ENCODE results near the gene EHMT1. TPM values are rescaled to one million over a fixed set of nuclear protein-coding genes. Genes with fewer than 3 reads are reported as not detected.

The EHMT1 gene
- total and polyA plus RNA-seq, 2 of the 13 experiments (the other 11 are each of a cell fraction or from before 2014, with no cell fraction given): 23.0 to 27.1 TPM

DNA sequence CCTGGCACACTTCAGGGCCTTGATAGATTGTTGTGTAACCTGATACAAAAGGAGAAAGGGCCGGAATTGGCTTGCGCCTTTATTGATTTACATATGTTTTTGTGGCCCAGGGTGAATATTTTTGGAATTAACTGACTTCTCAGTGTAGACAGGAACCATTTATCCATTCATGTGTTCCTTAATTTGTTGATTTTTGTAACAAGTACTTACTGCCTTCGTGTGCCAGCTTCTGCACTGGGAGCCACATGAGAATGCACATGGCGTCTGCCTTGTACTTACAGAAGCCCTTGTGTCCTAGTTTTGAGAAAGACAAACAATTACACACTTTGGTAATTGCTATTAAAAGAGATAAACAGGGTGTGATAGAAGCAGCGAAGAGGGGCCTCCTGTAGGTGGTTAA, 26.4 kb downstream of the EHMT1 start:
- no peak overlapping the region for H3K9ac ChIP-seq (ENCODE audit: insufficient read depth, low read depth, low read length)
- no peak overlapping the region for H3K4me2 ChIP-seq (ENCODE audit: low read depth, low read length)
- peaks cover 77% of the 10 kb centered on the region for H3K79me2 ChIP-seq (ENCODE audit: insufficient read depth, low read length)
- H3K9me3 ChIP-seq (ENCODE audit: low read length): no peaks in the 10 kb centered on the region
- peaks cover 10% of the 10 kb centered on the region; the same call in 1 of the 2 replicates for H4K20me1 ChIP-seq (ENCODE audit: insufficient read depth, low read length)
- H2AFZ ChIP-seq (ENCODE audit: low read length): no peak overlapping the region
- in situ Hi-C loops (cut with HindIII; ENCODE audit: extremely low pct_ligation_motif_present, low pct_unique_long_range_greater_than_20kb): no loop called here
- no peak overlapping the region for H3K4me3 ChIP-seq (replicated peaks in 1 of 3; ENCODE audit: insufficient read depth in 1 of 3, low read depth in 2 of 3, low read length in 3 of 3)
- H3K27ac ChIP-seq (ENCODE audit: extremely low read length, insufficient read depth, low read length): no peak overlapping the region
- BruUV-seq (replicated peaks): no TSS peak
- no peak for FAIRE-seq
- ChIA-PET POLR2A (no interaction called here), CTCF (ENCODE audit: low intra/inter-chr PET ratio, low total read pairs) (no interaction called here)
- H3K27me3 ChIP-seq (ENCODE audit: control insufficient read depth in 1 of 2, insufficient read depth in 2 of 2, low read length in 2 of 2): no peaks in the 10 kb centered on the region
- intact Hi-C loops (cut with micrococcal nuclease; ENCODE audit: unreplicated experiment): no loop called here
- H3K4me1 ChIP-seq (ENCODE audit: insufficient read depth, low read length): peaks cover 20% of the 10 kb centered on the region
- 96% methylated on average over 5 of the region's 5 CpGs for WGBS (ENCODE audit: low lambda C conversion rate)
- H3K36me3 ChIP-seq (replicated peaks in 1 of 2; ENCODE audit: control insufficient read depth in 1 of 2, insufficient read depth in 2 of 2, low read length in 2 of 2): peaks cover 0 to 15% of the 10 kb centered on the region in 2 experiments; a peak in 2 of 5 replicates
- TF ChIP-seq, protein P1, sequence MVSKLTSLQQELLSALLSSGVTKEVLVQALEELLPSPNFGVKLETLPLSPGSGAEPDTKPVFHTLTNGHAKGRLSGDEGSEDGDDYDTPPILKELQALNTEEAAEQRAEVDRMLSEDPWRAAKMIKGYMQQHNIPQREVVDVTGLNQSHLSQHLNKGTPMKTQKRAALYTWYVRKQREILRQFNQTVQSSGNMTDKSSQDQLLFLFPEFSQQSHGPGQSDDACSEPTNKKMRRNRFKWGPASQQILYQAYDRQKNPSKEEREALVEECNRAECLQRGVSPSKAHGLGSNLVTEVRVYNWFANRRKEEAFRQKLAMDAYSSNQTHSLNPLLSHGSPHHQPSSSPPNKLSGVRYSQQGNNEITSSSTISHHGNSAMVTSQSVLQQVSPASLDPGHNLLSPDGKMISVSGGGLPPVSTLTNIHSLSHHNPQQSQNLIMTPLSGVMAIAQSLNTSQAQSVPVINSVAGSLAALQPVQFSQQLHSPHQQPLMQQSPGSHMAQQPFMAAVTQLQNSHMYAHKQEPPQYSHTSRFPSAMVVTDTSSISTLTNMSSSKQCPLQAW (CRISPR knock-in tag; IDR thresholded peaks at IDR 0.05): no peak
- TF ChIP-seq KLF9 (CRISPR knock-in tag; IDR thresholded peaks at IDR 0.05; ENCODE audit: low read depth) (no peak), ZNF768 (CRISPR knock-in tag; IDR thresholded peaks at IDR 0.05) (no peak), ZNF552 (CRISPR knock-in tag; IDR thresholded peaks at IDR 0.05; ENCODE audit: borderline replicate concordance) (no peak), JDP2 (CRISPR knock-in tag; IDR thresholded peaks at IDR 0.05; ENCODE audit: borderline replicate concordance) (no peak), SYNCRIP (IDR thresholded peaks at IDR 0.05; ENCODE audit: insufficient read depth, low read depth, low read length) (no peak), SIX4 (CRISPR knock-in tag; IDR thresholded peaks at IDR 0.05) (no peak), ELF1 (CRISPR knock-in tag; IDR thresholded peaks at IDR 0.05) (no peak), HNRNPLL (IDR thresholded peaks at IDR 0.05; ENCODE audit: low read depth, low read length, poor library complexity, severe bottlenecking) (no peak)
- TF ChIP-seq, protein P2, sequence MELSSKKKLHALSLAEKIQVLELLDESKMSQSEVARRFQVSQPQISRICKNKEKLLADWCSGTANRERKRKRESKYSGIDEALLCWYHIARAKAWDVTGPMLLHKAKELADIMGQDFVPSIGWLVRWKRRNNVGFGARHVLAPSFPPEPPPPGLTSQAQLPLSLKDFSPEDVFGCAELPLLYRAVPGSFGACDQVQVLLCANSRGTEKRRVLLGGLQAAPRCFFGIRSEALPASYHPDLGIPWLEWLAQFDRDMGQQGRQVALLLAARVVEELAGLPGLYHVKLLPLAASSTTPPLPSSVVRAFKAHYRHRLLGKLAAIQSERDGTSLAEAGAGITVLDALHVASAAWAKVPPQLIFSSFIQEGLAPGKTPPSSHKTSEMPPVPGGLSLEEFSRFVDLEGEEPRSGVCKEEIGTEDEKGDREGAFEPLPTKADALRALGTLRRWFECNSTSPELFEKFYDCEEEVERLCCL (CRISPR knock-in tag; IDR thresholded peaks at IDR 0.05; ENCODE audit: borderline replicate concordance): no peak
- TF ChIP-seq, protein P3, sequence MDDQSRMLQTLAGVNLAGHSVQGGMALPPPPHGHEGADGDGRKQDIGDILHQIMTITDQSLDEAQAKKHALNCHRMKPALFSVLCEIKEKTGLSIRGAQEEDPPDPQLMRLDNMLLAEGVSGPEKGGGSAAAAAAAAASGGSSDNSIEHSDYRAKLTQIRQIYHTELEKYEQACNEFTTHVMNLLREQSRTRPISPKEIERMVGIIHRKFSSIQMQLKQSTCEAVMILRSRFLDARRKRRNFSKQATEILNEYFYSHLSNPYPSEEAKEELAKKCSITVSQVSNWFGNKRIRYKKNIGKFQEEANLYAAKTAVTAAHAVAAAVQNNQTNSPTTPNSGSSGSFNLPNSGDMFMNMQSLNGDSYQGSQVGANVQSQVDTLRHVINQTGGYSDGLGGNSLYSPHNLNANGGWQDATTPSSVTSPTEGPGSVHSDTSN (CRISPR knock-in tag; IDR thresholded peaks at IDR 0.05; ENCODE audit: borderline replicate concordance): no peak
- TF ChIP-seq, protein P4, sequence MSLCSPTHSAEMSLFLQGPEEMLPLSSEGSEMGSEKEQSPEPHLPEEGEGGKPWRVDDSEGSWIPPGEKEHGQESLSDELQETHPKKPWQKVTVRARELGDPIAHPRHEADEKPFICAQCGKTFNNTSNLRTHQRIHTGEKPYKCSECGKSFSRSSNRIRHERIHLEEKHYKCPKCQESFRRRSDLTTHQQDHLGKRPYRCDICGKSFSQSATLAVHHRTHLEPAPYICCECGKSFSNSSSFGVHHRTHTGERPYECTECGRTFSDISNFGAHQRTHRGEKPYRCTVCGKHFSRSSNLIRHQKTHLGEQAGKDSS (CRISPR knock-in tag; IDR thresholded peaks at IDR 0.05; ENCODE audit: borderline replicate concordance, low read depth): no peak
- TF ChIP-seq, protein P5, sequence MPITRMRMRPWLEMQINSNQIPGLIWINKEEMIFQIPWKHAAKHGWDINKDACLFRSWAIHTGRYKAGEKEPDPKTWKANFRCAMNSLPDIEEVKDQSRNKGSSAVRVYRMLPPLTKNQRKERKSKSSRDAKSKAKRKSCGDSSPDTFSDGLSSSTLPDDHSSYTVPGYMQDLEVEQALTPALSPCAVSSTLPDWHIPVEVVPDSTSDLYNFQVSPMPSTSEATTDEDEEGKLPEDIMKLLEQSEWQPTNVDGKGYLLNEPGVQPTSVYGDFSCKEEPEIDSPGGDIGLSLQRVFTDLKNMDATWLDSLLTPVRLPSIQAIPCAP (CRISPR knock-in tag; IDR thresholded peaks at IDR 0.05; ENCODE audit: low read depth): no peak
- DNase-seq (ENCODE audit: low spot score): no peak
- no peak for ATAC-seq

All from HepG2 (cell line).